CD4-positive, CD25-positive, alpha-beta regulatory T cell (primary cell): ENCODE results near the gene GARNL3. TPM values are rescaled to one million over a fixed set of nuclear protein-coding genes. Genes with fewer than 3 reads are reported as not detected.

Source experiments
- ATAC-seq, 2 donors: fragments of 150-1000 bp; cut with Tn5 transposase; one replicate each; pipeline ENCODE4 v1.10.0; 2021; ENCODE audit warnings: low read depth in 2 of 2, moderate number of reproducible peaks in 2 of 2, moderate library complexity in 1 of 2
- DNase-seq, 3 donors: peaks; one replicate each; pipeline versions ENCODE4 v3.0.0 to v3.0.0-alpha.2; 2012 to 2022; ENCODE audit warnings: mixed read lengths in 1 of 3
- H3K27ac ChIP-seq: one replicate; pipeline ENCODE4 v1.7.0; 2013; ENCODE audit warnings: mild to moderate bottlenecking, low read length; ENCODE audit not compliant: insufficient read depth, poor library complexity, severe bottlenecking
- H3K27me3 ChIP-seq: one replicate; pipeline ENCODE4 v1.7.0; 2013; ENCODE audit warnings: low read length; ENCODE audit not compliant: control insufficient read depth, insufficient read depth
- H3K36me3 ChIP-seq: one replicate; pipeline ENCODE4 v1.7.0; 2013; ENCODE audit warnings: mild to moderate bottlenecking, low read length, moderate library complexity; ENCODE audit not compliant: control insufficient read depth, insufficient read depth
- H3K4me1 ChIP-seq: 2 replicates; pipeline ENCODE4 v1.7.0; 2013; ENCODE audit warnings: mild to moderate bottlenecking, low read length; ENCODE audit not compliant: insufficient read depth, control insufficient read depth, poor library complexity, severe bottlenecking
- H3K4me3 ChIP-seq: one replicate; pipeline ENCODE4 v1.7.0; 2013; ENCODE audit warnings: low read depth, mild to moderate bottlenecking, low read length, moderate library complexity
- H3K9me3 ChIP-seq, 2 experiments: 1 replicate in 1 of 2; 2 replicates in 1 of 2; pipeline ENCODE4 v1.7.0; 2013; ENCODE audit warnings: low read length in 2 of 2, mild to moderate bottlenecking in 1 of 2, moderate library complexity in 1 of 2; ENCODE audit not compliant: control insufficient read depth in 2 of 2
- H3K27ac Mint-ChIP-seq, 3 donors: one replicate each; pipeline ENCODE4 v1.8.0; 2020 to 2022; ENCODE audit warnings: mild to moderate bottlenecking in 3 of 3, mixed read lengths in 3 of 3, moderate library complexity in 2 of 3
- H3K27me3 Mint-ChIP-seq: one replicate; pipeline ENCODE4 v1.8.0; 2022; ENCODE audit warnings: mild to moderate bottlenecking, mixed read lengths
- H3K36me3 Mint-ChIP-seq: one replicate; pipeline ENCODE4 v1.8.0; 2020; ENCODE audit warnings: mixed read lengths
- H3K4me1 Mint-ChIP-seq, 4 donors: one replicate each; pipeline ENCODE4 v1.8.0; 2020 to 2022; ENCODE audit warnings: mixed read lengths in 4 of 4, mild to moderate bottlenecking in 1 of 4
- H3K4me3 Mint-ChIP-seq, 4 donors: one replicate each; pipeline ENCODE4 v1.8.0; 2020 to 2022; ENCODE audit warnings: mild to moderate bottlenecking in 4 of 4, mixed read lengths in 4 of 4, moderate library complexity in 3 of 4
- H3K9me3 Mint-ChIP-seq, 7 donors: one replicate each; pipeline ENCODE4 v1.8.0; 2020 to 2022; ENCODE audit warnings: mixed read lengths in 7 of 7, mild to moderate bottlenecking in 3 of 7, moderate library complexity in 2 of 7
- polyA plus RNA-seq, 4 donors: library from polyadenylated mRNA; unstranded; fragments of 300-500 nt; fragmentation: Illumina TruSeq; gene quantifications; one replicate each; pipeline ENCODE4 v1.2.3, GENCODE V29; 2021
- total RNA-seq: library from RNA; stranded (reverse); gene quantifications from one replicate; pipeline ENCODE4 v1.2.3, GENCODE V29; 2022

GARNL3 gene
- total and polyA plus RNA-seq, 5 donors from 2014 or later, result 0.69 to 4.3 (median 0.99) TPM; not detected in 2

DNA sequence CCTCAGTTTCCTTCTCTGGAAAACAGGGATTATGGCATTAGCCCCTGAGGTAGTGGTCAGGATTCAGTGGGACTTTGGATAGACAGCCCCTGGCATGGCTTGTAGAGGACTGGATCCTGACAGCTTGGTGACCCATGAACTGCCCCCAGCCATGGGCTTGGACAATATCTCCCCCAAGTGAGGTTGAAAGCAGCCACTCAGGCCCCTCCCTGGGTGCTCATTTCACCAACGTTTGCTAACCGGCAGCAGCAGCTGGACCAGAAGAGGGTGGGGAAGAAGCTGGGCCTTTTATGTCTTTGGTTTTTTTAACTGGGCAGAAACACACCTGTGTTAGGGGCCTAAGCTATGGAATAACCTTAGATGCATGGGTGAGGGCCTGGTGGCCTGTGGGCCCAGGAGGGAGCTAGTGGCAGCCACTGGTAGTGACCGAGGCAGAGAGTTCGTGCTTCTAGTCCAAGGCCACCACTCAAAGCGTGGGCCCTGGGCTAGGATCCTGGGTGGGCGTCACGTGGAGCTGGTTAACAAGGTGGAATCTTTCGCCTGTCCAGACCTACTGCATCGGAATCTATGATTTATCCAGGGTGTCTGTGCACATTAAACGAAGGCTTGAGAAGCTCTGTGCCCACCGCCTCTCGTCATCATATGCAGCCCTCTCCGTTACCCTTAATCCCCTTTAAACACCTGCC, 134.3 kb downstream of the GARNL3 start:
- Histone ChIP-seq H3K27ac (no peak overlapping the region), H3K4me3 (no peak overlapping the region), H3K9me3 (no peaks in the 10 kb centered on the region), H3K4me1 (peaks cover 25% of the 10 kb centered on the region), H3K36me3 (no peaks in the 10 kb centered on the region), H3K27me3 (peaks cover 8% of the 10 kb centered on the region)
- no peaks in the 10 kb centered on the region for H3K36me3 Mint-ChIP-seq
- peaks cover 0 to 1% (median 0%) of the 10 kb centered on the region in 7 donors for H3K9me3 Mint-ChIP-seq
- H3K4me1 Mint-ChIP-seq, result peaks cover 6 to 24% (median 12%) of the 10 kb centered on the region in 4 donors
- peaks cover 44% of the 10 kb centered on the region for H3K27me3 Mint-ChIP-seq
- ATAC-seq (no peak), DNase-seq (no peak)
- H3K4me3 Mint-ChIP-seq, result peak overlapping the region; percentile 71 to 85 (median 74)
- no peak overlapping the region for H3K27ac Mint-ChIP-seq

- H3K27me3 ChIP-seq, result peaks cover 3% of the 10 kb centered on the region
- peaks cover 25% of the 10 kb centered on the region for H3K4me1 ChIP-seq
- peaks cover 6 to 24% (median 12%) of the 10 kb centered on the region in 4 donors for H3K4me1 Mint-ChIP-seq
- H3K4me3 Mint-ChIP-seq, result no peak overlapping the region
- DNase-seq (no peak), ATAC-seq (no peak)
- H3K27ac Mint-ChIP-seq, result no peak overlapping the region
- no peaks in the 10 kb centered on the region for H3K9me3 ChIP-seq
- peaks cover 0 to 1% (median 0%) of the 10 kb centered on the region in 7 donors for H3K9me3 Mint-ChIP-seq
- no peaks in the 10 kb centered on the region for H3K36me3 Mint-ChIP-seq
- H3K27me3 Mint-ChIP-seq, result peaks cover 37% of the 10 kb centered on the region
- no peaks in the 10 kb centered on the region for H3K36me3 ChIP-seq
- H3K27ac ChIP-seq, result no peak overlapping the region
- H3K4me3 ChIP-seq, result no peak overlapping the region
These were observed 135.2 kb downstream of the GARNL3 start for GRCh38 chr9:127399736-127400269.

GRCh38 chr9:127402401-127403090, 138.0 kb downstream of the GARNL3 start:
- Histone ChIP-seq H3K36me3 (no peaks in the 10 kb centered on the region), H3K9me3 (no peaks in the 10 kb centered on the region), H3K4me1 (peaks cover 12% of the 10 kb centered on the region), H3K4me3 (no peak overlapping the region), H3K27me3 (peaks cover 2% of the 10 kb centered on the region), H3K27ac (no peak overlapping the region)
- ATAC-seq (no peak), DNase-seq (no peak)
- Mint-ChIP-seq H3K27me3 (peaks cover 26% of the 10 kb centered on the region), H3K27ac (no peak overlapping the region), H3K4me3 (peak overlapping the region in 1 of 4 donors; percentile 75), H3K36me3 (no peaks in the 10 kb centered on the region), H3K9me3 (peaks cover 0 to 1% (median 0%) of the 10 kb centered on the region in 7 donors), H3K4me1 (peaks cover 0 to 13% (median 3%) of the 10 kb centered on the region in 4 donors)

DNA sequence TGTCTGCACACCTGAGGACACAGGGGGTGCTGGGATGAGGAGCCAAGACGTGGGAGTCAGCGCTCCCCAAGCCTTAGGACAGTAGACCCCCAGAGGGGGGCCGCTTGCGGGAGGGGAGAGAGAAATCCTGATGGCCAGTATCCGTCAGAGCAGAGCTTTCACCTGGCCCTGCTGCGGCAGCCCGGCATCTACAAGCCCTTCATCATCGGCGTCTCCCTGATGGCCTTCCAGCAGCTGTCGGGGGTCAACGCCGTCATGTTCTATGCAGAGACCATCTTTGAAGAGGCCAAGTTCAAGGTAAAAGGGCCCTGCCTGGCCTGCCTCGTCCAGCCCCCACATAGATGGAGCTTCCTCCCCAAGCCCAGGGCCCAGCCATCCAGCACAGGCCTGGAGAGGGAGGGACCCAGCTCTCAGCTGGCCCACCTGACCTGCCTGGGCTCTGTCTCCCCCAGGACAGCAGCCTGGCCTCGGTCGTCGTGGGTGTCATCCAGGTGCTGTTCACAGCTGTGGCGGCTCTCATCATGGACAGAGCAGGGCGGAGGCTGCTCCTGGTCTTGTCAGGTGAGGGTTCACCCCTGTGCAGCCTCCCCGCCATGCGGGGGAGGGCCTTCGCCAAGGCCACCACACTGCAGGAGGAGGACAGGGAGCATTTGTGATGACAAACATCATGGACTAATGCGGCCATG, 139.1 kb downstream of the GARNL3 start:
- Histone ChIP-seq H3K4me1 (peaks cover under 1% of the 10 kb centered on the region), H3K27ac (no peak overlapping the region), H3K4me3 (no peak overlapping the region), H3K36me3 (no peaks in the 10 kb centered on the region), H3K27me3 (peaks cover 2% of the 10 kb centered on the region), H3K9me3 (no peaks in the 10 kb centered on the region)
- peaks cover 0 to 5% (median under 1%) of the 10 kb centered on the region in 4 donors for H3K4me1 Mint-ChIP-seq
- H3K27me3 Mint-ChIP-seq, result peaks cover 19% of the 10 kb centered on the region
- H3K4me3 Mint-ChIP-seq, result no peak overlapping the region
- no peaks in the 10 kb centered on the region for H3K36me3 Mint-ChIP-seq
- ATAC-seq (no peak), DNase-seq (no peak)
- peaks cover 0 to 1% (median 0%) of the 10 kb centered on the region in 7 donors for H3K9me3 Mint-ChIP-seq
- no peak overlapping the region for H3K27ac Mint-ChIP-seq

DNA sequence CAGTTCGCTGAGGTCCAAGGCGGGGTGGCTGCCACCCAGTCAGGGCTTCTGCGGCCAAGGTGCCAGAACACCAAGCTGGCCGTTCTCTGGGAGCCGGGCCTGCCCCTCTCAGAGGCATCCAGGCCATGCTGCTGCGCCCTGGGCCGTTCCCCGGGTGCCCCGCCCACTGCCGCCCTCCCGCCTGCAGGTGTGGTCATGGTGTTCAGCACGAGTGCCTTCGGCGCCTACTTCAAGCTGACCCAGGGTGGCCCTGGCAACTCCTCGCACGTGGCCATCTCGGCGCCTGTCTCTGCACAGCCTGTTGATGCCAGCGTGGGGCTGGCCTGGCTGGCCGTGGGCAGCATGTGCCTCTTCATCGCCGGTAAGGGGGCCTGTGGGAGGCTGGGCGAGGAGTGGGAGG, 140.1 kb downstream of the GARNL3 start:
- H3K4me1 Mint-ChIP-seq, result peaks cover 0 to 2% (median 0%) of the 10 kb centered on the region in 4 donors

DNA sequence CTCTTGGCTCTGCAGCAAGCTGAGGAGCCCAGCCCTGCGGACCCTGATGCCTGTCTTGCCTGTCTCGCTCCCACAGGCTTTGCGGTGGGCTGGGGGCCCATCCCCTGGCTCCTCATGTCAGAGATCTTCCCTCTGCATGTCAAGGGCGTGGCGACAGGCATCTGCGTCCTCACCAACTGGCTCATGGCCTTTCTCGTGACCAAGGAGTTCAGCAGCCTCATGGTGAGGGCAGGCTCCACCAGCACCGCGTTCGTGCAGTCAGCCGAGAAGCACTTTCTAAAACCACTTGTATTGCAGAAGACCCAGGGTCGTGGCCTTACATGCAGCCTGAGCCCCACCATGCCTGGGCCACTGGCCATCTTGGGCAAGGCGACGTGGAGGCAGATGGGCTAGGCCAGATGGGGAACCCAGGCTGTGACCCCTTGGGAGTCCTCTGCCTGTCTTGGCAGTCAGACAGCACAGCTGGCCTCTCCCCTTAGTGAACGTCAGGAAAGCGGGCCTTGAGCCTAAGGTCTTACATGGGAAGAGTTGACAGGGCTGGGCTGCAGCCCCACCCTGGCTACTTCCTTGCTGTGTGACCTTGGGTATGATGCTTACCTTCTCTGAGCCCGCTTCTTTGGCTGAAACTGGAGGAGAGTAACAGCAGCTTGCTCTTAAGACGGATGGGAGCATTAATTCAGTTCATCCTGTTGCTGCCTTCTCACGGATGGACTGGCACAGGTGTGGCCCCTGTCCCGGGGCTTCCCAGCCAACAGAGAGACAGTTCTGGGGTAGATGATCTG, 141.0 kb downstream of the GARNL3 start:
- H3K36me3 Mint-ChIP-seq, result no peaks in the 10 kb centered on the region
- peaks cover 13% of the 10 kb centered on the region for H3K27me3 Mint-ChIP-seq
- no peaks in the 10 kb centered on the region for H3K27me3 ChIP-seq
- H3K4me3 Mint-ChIP-seq, result no peak overlapping the region
- no peak overlapping the region for H3K27ac ChIP-seq
- no peaks in the 10 kb centered on the region for H3K9me3 ChIP-seq
- H3K27ac Mint-ChIP-seq, result no peak overlapping the region
- no peak overlapping the region for H3K4me3 ChIP-seq
- no peaks in the 10 kb centered on the region for H3K36me3 ChIP-seq
- H3K4me1 Mint-ChIP-seq, result no peaks in the 10 kb centered on the region
- H3K9me3 Mint-ChIP-seq, result peaks cover 0 to 1% (median 0%) of the 10 kb centered on the region in 7 donors
- ATAC-seq, result no peak
- H3K4me1 ChIP-seq, result no peaks in the 10 kb centered on the region
- no peak for DNase-seq

More for the DNA sequence above, 140.1 kb downstream of the GARNL3 start:
- Mint-ChIP-seq H3K4me3 (no peak overlapping the region), H3K27me3 (peaks cover 13% of the 10 kb centered on the region), H3K27ac (no peak overlapping the region), H3K9me3 (peaks cover 0 to 1% (median 0%) of the 10 kb centered on the region in 7 donors), H3K36me3 (no peaks in the 10 kb centered on the region)
- DNase-seq, result no peak
- H3K9me3 ChIP-seq, result no peaks in the 10 kb centered on the region
- no peak overlapping the region for H3K4me3 ChIP-seq
- no peaks in the 10 kb centered on the region for H3K36me3 ChIP-seq
- ATAC-seq, result peak in 1 of 2 donors; percentile 13
- H3K27ac ChIP-seq, result no peak overlapping the region
- H3K4me1 ChIP-seq, result no peaks in the 10 kb centered on the region
- H3K27me3 ChIP-seq, result peaks cover 2% of the 10 kb centered on the region
